HTERT RPE-1 (cell line): ENCODE results near the gene SMIM44.

Experiments
- in situ Hi-C: fragments of 300-500 bp; cut with MboI; formaldehyde crosslinking; loops from 4 replicates; pipeline ENCODE4 v1.14.3; 2020; ENCODE audit warnings: low sequenced_read_pairs

Gene SMIM44

GRCh38 chr19:3479177-3479833, 3.9 kb downstream of the SMIM44 start:
- in situ Hi-C loops: loop anchor here (25.0 kb wide), 1 partner anchor 167 kb away; no protein-coding TSS in a partner anchor

- in situ Hi-C loops: loop anchor here (25.0 kb wide), 1 partner anchor 166 kb away; no protein-coding TSS in a partner anchor
These were observed 4.6 kb downstream of the SMIM44 start for GRCh38 chr19:3478409-3479176.

GRCh38 chr19:3477951-3478350, 5.3 kb downstream of the SMIM44 start:
- in situ Hi-C loops: loop anchor here (25.0 kb wide), 1 partner anchor 166 kb away; no protein-coding TSS in a partner anchor

- in situ Hi-C loops: loop anchor here (25.0 kb wide), 1 partner anchor 165 kb away; no protein-coding TSS in a partner anchor
These were observed 5.7 kb downstream of the SMIM44 start for GRCh38 chr19:3477506-3477905.

GRCh38 chr19:3476830-3477229, 6.4 kb downstream of the SMIM44 start:
- in situ Hi-C loops: loop anchor here (25.0 kb wide), 1 partner anchor 165 kb away; no protein-coding TSS in a partner anchor

- in situ Hi-C loops: loop anchor here (25.0 kb wide), 1 partner anchor 163 kb away; no protein-coding TSS in a partner anchor
These were observed 7.8 kb downstream of the SMIM44 start for GRCh38 chr19:3475449-3475848.

GRCh38 chr19:3474614-3475013, 8.6 kb downstream of the SMIM44 start:
- in situ Hi-C loops: loop anchor here (25.0 kb wide), 1 partner anchor 162 kb away; no protein-coding TSS in a partner anchor

- in situ Hi-C loops: no loop called here
These were observed 9.2 kb downstream of the SMIM44 start for GRCh38 chr19:3474010-3474409.

- in situ Hi-C loops: no loop called here
These were observed 11.1 kb downstream of the SMIM44 start for GRCh38 chr19:3471954-3472655.

- in situ Hi-C loops: no loop called here
These were observed 12.6 kb downstream of the SMIM44 start for GRCh38 chr19:3470500-3471128.

- in situ Hi-C loops: no loop called here
These were observed 13.4 kb downstream of the SMIM44 start for GRCh38 chr19:3469638-3470499.

GRCh38 chr19:3468211-3468610, 15.0 kb downstream of the SMIM44 start:
- in situ Hi-C loops: no loop called here

GRCh38 chr19:3467437-3468198, 15.6 kb downstream of the SMIM44 start:
- in situ Hi-C loops: no loop called here

GRCh38 chr19:3466635-3467034, 16.6 kb downstream of the SMIM44 start:
- in situ Hi-C loops: no loop called here

- in situ Hi-C loops: no loop called here
These were observed 17.7 kb downstream of the SMIM44 start for GRCh38 chr19:3465552-3465951.

GRCh38 chr19:3464587-3465235, 18.5 kb downstream of the SMIM44 start:
- in situ Hi-C loops: no loop called here

- in situ Hi-C loops: no loop called here
These were observed 19.3 kb downstream of the SMIM44 start for GRCh38 chr19:3463714-3464586.
